ENCODE data around the gene REX1BD.

- no peak for TF ChIP-seq CTCF (IDR thresholded peaks at IDR 0.05; ENCODE audit: insufficient read depth, low read length, poor library complexity, severe bottlenecking)
- no peak for TF ChIP-seq EZH2phosphoT487 (conservative IDR thresholded peaks at IDR 0.05; ENCODE audit: low read length)
These were observed 4.9 kb downstream of the REX1BD start for GRCh38 chr19:18593367-18594095.
